Measurements from ENCODE around the gene CCNF.

GRCh38 chr16:2465653-2466415 is 36.6 kb downstream of the CCNF start:
- no peak for TF ChIP-seq ZNF384 (IDR thresholded peaks at IDR 0.05)
- TF ChIP-seq BHLHE40 (IDR thresholded peaks at IDR 0.05; ENCODE audit: borderline replicate concordance), result no peak
- no peak for TF ChIP-seq FOXK2 (IDR thresholded peaks at IDR 0.05)
- TF ChIP-seq ARNT (IDR thresholded peaks at IDR 0.05), result no peak
- TF ChIP-seq SP1 (IDR thresholded peaks at IDR 0.05), result no peak
- no peak for TF ChIP-seq L3MBTL2 (conservative IDR thresholded peaks at IDR 0.05)
- no peak for TF ChIP-seq ELF4 (IDR thresholded peaks at IDR 0.05)
- TF ChIP-seq PKNOX1 (IDR thresholded peaks at IDR 0.05), result no peak
- TF ChIP-seq CTBP1 (IDR thresholded peaks at IDR 0.05; ENCODE audit: borderline replicate concordance), result no peak
- TF ChIP-seq FOXA1 (IDR thresholded peaks at IDR 0.05), result no peak
- TF ChIP-seq FOXM1 (IDR thresholded peaks at IDR 0.05; ENCODE audit: borderline replicate concordance), result no peak
